Iris pigment epithelial cell (primary cell): Measurements from ENCODE around the gene ENTPD8.
"Not testable (repeated sequence)": the region's sequence is repeated elsewhere in the genome, so short reads cannot be mapped to it uniquely, and the experiment has no call there.

Experiments
- DNase-seq: peaks from one replicate; pipeline ENCODE4 v3.0.0-alpha.2; 2011; ENCODE audit warnings: low read depth

The ENTPD8 gene

DNA sequence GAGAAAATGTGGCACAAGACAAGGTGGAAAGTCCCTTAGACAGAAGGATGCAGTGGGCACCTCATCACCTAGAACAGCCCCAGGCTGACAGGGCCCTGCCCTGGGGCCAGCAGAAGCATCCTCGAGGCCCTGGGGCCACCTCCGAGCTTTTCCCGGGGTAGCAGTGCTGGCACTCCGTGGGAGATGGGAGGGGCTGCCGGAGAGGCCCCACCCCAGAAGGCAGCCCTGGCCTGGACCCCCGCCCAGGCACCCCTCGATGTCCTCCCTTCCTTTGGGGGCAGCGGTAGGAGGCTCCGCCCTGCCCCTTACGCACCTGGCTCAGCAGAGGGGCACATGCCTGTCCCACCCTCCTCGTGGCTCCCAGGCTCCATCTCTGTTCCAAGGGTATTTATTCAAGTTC lies 35.7 kb upstream of the ENTPD8 start:
- no peak for DNase-seq

DNA sequence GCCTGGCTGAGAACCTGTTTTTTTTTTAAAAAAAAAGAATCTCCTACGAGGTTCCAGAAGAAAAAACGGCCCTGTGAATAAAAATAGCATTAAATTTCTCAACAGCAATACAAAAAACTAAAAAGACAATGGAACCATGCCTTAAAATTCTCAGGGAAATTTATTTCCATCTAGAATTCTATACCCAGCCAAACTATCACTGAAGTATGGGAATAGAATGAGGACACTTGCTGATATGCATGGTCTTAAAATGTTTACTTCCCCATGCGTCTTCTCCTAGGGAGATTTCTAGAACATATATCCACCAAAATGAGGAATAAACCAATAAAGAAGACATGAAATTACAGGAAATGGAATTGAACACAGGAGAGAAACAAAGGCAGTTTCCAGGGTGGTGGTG lies 34.5 kb upstream of the ENTPD8 start:
- DNase-seq: no peak

DNA sequence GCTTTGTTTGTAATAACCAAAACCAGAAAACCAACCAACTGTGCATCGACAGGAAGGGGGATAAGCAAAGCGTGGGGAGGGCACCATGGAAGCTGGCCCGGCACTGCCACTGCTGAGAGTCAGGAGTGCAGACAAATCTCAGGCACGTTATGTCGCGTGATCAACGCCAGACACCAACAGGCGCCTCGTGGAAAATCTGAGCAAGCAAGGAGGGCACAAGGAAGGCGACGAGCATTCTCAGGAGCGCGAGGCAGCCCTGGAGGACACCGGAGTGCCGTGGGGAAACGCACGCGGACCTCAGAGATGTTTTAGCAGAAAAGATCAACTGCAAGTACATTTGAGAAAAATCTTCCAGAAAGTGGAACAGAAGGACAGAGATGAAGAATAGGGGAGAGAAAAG lies 33.1 kb upstream of the ENTPD8 start:
- no peak for DNase-seq

DNA sequence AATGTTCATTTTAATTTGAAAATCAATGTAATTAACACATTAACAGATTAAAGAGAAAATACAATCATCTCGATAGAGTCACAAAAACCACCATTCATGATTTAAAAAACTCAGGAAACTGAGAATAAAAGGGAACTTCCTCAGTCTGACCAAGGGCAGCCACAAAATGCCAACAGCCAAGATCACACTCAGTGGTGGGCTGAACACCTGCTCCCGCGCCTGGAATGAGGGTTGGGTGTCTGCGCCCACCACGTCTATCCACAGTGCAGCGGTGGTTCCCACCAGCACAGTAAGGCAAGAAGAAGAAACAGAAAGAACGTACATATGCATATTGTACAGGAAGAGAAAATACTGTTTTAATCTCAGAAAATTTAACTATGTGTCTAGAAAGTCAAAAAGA lies 29.6 kb upstream of the ENTPD8 start:
- DNase-seq: no peak

DNA sequence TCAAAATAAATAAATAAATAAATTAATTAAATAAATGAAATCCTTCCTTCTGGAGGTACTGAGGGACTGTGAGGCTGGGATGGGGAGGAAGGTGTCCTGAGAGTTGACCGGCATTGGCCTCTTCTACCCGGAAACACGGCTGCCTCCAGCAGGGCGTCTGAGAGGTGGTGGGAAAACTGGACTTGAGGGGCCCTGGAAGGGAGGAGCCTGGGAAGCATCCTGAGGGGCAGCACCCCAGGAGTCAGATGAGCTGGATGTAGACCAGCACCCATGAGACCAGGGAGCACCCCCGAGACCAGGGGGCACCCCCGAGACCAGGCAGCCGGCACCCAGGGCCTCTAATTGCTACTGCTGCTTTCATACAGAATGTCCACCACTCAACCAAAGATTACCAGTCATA lies 26.7 kb upstream of the ENTPD8 start:
- DNase-seq: no peak

DNA sequence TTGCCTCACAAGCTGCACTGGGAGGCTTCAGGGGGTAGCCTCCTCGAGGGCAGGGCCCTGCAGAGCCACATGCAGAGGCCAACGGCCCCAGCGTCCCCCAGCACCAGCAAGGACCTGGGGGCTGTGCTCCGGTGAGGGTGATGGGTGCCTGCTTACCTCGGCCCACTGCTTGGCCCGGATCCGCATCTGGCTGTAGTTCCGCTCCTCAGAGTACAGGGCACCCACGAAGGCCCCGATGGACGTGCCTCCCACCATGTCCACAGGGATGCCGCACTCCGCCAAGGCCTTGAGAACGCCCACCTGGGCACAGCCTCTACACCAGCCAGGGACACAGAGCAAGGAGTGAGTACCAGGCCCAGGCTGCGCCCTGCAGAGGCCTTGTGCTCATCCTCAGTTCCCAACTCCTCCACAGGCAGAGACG lies 26.0 kb upstream of the ENTPD8 start:
- DNase-seq: no peak

DNA sequence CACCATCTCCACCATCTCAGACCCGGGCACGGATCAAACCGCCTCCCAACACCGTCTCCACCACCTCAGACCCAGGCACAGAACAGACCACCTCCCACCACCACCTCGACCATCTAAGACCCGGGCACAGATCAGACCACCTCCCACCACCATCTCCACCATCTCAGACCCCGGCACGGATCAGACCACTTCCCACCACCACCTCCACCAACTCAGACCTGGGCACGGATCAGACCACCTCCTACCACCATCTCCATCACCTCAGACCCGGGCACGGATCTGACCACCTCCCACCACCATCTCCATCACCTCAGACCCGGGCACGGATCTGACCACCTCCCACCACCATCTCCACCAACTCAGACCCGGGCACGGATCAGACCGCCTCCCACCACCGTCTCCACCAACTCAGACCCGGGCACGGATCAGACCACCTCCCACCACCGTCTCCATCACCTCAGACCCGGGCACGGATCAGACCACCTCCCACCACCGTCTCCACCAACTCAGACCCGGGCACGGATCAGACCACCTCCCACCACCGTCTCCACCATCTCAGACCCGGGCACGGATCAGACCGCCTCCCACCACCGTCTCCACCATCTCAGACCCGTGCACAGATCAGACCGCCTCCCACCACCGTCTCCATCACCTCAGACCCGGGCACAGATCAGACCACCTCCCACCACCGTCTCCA lies 25.4 kb upstream of the ENTPD8 start:
- DNase-seq: not testable (repeated sequence)

DNA sequence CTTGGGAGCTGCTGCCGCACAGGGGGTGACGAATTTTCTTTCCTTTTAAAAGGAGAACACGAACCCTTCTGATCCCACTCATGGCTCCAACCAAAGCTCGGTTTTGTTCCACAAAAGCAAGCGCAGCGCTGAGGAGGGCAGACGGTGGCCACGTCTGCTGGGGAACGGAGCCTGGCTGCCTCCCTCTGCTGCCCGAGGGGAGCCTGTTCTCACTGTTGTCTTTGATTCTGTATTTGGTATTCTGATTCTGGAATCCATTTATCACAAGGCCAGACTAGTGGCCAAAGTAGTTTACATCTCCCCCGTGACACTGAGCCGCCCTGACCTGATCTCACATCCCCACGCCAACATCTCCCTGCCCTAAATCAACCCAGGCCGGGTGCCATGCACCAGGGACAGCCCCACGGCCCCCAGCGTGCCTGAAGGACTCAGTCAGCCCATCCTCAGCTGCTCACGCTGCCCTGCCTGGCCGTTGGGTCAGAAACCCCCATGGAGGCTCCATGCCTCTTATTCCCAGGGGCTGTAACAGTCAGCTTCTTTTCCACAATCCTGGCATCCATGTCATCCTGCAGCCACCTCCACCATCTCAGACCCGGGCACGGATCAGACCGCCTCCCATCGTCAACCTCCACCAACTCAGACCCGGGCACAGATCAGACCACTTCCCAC lies 24.7 kb upstream of the ENTPD8 start:
- DNase-seq: no peak

DNA sequence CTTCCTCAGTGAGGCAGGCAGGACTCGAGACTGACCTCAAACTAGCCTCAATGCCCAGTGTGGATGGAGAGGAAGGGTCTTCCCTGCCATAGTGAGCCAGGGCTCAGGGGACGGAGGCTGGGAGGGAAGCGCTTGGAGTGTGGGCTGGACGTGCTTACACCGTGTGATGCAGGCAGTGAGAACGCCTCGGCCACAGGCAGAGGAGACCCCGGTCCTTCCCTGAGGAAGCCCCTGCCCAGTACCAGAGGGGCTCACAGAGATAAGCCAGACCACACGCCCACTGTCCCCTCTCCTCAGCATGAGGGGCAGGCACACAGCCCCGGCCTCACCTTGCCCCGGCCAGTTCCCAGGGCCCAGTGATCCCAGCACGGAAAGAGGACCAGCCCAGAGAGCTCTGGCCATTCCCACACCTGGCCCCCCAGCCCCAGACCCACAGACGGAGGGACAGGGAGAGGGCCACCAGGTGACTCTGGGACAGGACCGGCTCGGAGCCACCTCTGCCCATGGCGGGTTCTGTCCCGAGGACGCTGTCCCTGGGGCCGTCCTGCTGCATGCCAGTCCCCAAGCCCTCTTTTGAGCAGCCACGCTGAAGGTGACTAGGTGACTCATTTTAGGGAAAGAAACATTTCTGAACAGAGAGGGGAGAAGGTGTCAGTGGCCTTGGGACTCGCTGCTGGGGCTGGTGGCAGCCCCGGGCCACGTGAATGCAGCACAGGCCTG lies 24.0 kb upstream of the ENTPD8 start:
- DNase-seq: no peak

DNA sequence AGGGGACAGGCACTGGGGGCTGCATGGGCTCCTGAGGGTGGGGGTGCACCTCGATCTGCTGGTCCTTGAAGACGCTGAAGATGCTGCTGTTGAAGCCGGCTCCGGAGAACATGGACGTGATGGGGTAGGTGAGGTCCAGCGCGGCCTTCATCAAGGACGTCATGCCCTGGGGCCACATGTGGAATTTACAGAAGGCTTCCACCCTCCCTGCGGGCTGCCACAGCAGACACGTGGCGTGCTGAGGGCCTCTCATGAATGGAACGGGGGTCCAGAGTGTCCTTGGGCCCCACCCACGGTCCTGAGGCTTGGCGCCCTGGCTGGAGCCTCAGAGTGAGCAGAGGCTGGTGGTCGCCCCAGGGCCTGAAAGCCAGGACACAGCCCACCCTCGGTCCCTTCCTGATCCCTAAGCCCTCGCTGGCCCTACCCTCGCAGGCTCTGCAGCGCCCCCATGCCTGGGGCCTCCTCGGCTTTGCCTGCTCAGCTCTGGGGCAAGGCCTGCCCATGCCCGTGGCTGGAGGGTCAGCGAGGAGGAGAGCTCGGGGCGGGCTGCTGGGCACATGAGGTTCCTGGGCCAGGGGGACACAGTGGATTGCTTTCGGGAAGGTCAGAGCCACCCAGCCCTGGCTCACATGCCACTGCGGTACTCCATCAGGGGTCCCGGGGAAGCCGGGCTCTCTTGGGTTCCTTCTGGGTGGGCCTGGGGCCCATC lies 23.3 kb upstream of the ENTPD8 start:
- no peak for DNase-seq

DNA sequence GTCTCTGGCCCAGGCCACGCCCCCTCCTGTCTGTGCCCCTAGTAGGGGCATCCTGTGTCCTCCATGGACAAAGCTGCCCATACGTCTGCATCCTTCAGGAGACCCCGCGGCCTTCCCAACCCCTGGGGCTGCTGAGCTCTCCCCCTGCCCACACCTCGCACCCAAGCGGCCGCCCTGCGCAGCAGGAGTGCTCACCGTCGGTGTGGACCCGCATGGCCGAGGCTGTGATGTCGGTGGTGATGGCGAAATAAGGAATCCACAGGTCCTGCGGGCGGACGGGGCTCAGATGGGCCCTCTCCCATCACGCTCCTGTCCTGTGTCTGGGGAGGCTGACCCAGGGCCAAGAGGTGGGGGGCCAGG lies 22.8 kb upstream of the ENTPD8 start:
- no peak for DNase-seq

DNA sequence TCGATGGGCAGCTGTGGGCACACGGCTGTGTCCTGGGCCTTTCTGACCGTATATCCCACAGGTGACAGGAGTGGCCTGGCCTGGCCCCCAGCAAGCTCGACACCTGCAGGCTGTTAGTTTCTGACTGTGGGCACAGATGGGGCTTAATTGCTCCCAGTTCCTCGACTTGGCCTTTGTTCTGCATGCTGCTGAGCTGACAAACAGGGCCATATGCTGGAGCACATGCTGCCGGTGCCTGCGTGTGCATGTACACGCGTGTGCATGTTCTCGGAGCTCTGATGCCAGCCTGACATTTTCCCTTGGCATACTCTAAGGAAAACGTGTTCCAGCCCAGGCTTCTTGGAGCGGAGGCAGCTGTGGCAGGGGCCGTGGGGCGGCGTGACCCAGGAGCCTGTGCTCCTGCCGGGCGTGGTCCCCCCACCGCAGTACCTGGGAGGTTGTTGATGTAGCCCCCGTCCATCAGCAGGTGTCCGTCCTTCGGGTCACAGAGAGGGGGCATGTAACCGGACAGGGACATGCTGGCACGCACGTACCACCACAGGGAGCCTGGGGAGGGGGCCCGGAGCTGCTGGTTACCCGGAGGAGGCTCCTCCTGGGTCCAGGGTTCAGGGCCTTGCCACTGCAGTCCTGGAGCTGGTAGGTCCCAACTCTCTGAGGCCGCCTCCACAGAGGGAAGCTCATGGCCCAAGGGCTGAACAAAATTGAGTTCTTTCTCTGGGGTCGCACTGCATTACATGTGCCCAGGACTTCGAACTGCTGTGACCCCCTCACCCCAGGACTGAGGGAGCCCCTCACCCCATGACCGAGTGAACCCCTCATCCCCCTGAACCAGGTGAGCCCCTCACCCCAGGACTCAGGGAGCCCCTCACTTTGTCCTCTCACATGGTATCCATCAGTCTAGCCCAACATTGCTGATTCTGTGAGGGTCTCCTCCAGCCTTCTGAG lies 22.1 kb upstream of the ENTPD8 start:
- DNase-seq: no peak

DNA sequence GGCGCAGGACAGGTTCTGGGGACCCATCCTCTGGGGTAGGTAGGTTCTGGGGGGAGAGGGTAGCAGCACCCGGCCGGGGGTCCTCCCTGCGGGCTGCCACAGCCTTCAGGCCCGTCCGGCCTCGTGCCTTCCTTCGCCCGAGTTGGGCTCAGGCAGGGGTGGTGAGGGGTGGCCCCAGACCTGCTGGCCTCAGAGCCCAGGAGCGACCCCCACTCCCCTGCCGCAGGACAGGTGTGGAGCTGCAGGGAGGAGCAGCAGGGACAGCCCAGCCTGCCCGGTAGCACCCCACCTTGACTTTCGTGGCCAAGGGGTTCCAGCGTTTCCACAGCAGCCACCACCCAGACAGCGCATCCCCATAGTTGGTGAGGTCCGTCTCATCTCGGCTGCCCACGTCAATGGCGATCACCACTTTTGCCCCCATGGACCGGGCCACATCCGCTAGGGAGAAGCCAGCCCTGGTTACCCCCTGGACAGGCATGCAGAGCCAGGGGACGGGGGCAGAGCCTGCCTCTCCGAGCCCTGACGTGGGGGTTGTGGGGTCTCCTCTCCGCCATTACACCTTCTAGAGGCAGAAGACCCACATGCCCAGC lies 21.3 kb upstream of the ENTPD8 start:
- DNase-seq: no peak

DNA sequence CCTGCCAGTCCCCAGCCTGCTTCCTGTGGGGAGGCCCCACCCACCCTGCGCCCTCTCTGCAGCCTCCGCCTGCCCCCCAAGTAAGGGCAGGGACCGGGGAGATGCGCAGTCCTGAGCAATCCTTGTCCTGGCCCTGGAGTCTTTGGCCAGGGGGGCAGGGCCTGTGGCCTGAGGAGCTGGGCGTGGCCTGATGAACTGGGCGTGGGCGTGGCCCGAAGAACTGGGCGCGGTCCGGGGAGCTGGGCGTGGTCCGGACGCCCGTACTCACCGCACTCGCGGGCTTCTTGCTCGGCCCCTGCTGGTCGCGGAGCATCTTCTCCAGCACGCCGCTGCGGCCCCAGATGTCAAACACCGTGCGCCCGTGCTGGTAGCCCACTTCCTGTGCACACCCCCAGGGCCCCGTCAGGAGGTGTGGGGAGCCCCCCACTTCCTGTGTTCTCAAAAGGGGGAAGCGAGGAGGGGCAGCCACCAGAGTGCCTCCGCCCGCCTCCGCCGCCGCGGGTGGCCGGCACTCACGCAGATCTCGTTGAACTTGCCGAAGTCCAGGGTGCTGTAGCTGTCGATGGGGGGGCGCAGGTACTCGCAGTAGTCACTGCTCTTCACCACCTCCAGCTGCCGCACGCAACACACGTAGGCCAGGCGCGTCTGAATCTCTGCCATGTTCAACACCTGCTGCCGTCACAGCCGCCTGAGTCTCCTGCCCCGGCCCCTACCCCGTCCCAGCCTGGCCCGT lies 20.7 kb upstream of the ENTPD8 start:
- DNase-seq: peak; percentile 56

DNA sequence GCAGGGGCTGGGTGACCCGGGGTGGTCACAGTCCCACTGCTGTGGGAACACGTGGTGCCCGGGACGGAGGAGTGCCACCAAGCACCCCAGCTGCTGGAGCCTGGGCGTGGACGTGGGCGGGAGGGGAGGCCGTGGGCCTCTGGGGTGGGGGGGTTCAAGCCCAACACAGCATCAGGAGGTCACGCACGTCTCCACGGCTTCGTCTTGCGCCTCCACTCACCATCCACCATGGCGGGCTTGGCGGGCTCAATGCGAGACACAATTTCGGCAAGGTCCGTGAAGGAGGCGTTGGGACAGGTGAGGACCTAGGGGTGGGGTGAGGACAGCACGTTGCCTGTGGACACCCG lies 20.1 kb upstream of the ENTPD8 start:
- DNase-seq: no peak

DNA sequence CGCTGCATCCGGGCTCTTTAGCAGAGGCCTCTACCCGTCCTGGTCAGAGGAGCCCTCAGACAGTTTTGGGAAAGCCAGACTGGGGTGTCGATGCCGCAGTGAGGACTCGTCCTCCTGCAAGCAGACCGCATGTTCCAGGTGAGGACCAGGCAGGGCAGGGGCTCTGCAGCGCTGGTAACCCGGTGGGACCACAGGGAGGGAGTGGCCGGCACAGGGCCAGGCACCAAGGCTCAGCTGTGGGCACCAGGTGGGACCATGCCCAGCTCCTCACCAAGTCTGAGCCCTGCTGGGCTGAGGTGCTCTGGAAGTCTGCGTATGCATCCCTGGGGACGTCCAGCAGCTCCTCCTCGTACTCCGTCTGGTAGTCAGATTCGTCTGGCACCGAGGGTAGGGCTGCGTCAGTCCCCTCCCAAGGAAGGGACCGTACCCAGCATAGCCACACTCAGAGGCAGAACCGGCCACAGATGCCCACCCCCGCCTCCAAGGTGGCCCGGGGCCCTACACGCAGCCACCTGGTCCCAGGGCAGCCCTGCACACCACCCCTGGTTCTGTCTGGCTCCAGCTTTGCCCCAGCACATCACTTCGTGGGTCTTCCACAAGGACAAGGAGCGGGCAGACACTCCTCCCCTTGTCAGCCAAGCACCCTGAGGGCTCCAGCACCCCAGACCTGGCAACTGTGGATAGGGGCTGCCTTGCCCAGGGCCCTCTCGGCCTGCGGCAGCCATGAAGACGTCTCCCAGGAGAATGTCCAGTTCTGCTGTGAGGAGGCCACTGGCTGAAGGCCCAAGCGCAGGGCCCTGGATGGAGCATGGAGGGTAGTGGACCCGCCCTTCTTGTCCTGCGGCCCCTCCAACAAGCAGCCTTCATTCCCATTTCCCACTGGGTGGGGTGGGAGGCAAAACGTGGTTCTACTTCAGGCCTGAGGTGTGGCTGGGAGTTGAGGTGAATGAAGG lies 19.5 kb upstream of the ENTPD8 start:
- DNase-seq: no peak

DNA sequence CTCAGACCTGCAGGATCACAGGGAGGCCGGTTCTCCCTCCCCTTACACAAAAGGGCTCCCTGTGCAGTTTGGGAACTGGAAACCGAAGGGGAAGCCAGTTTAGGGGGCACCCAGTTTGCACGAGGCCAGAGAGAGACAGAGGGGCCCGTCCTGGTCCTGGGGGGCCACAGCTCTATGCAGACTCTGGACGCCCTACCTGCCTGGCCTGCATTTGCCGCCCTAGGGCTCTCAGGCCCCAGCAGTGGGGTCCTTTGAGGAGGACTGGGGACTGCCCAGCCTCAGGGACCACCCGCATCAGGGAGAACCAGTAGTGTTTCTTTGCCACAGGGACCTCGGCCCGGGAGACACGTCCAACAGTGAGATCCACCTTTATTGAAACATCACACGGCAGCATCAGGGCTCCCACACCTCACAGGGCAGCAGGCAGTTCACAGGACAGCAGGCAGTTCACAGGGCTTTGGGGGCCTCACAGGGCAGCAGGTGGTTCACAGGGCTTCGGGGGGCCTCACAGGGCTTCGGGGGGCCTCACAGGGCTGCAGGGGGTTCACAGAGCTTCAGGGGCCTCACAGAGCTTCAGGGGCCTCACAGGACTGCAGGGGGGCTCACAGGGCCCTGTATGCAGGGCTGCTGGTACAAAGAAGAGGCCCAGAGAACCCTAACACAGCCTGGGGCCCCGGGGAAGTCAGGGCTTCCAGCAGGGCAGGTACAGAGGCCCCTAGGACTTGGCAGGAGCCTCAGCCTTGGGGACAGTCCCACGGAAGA lies 18.6 kb upstream of the ENTPD8 start:
- no peak for DNase-seq

DNA sequence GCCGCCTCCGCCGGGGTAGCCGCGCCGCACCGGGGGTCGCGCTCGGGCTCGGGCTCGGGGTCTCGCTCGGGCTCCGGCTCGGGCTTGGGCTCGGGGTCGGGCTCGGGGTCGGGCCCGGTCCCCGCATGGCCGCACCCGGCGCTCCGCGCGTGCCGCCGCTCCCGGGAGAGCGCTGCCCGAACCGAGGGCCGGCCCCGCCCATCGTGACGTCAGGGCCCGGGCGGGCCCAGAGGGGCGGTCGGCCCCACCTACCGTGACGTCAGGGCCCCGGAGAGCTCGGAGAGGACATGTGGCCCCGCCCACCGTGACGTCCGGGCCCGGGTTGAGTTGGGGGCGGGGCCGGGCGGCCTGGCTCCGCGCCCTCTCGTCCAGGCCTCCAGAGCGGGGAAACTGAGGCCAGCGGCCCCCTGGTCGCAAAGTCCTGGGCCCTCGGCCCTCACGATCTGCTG lies 18.0 kb upstream of the ENTPD8 start, which contains the start of gene NSMF:
NSMF (minus strand) TSS at position 183 of the 449 bp plus-strand sequence. CDS start 232 bp downstream, outside the sequence.
- DNase-seq: peak; percentile 83
